ENCODE measurements around the gene BCL11B. TPM values are rescaled to one million over a fixed set of nuclear protein-coding genes. Genes with fewer than 3 reads are reported as not detected.

Gene BCL11B
- total and polyA plus RNA-seq, 2 donors (not counting 1 experiment from before 2014, with no cell fraction given), result under 0.01 TPM; not detected in 1

- no peak overlapping the region for H3K4me2 ChIP-seq (ENCODE audit: extremely low read depth, insufficient read depth, low read length)
- no peak overlapping the region for H3K27ac ChIP-seq (ENCODE audit: insufficient read depth, low read length)
- no peaks in the 10 kb centered on the region for H3K79me2 ChIP-seq (ENCODE audit: control insufficient read depth, insufficient read depth, low read length)
- no peak for TF ChIP-seq EZH2 (IDR thresholded peaks at IDR 0.05; ENCODE audit: low read length, missing control alignments)
- TF ChIP-seq CTCF (conservative IDR thresholded peaks at IDR 0.05 in 1 of 2, IDR thresholded peaks at IDR 0.05 in 1 of 2; ENCODE audit: low read depth in 1 of 2, low read length in 2 of 2), result no peak
- no peak for DNase-seq (ENCODE audit: low read depth in 2 of 2)
- no peaks in the 10 kb centered on the region for H3K4me1 ChIP-seq (ENCODE audit: control insufficient read depth, extremely low read depth, insufficient read depth, low read length)
- no peaks in the 10 kb centered on the region for H3K9me3 ChIP-seq (ENCODE audit: control insufficient read depth, insufficient read depth, low read depth, low read length)
- no peak overlapping the region for H3K4me3 ChIP-seq (replicated peaks in 1 of 4; ENCODE audit: control extremely low read depth in 1 of 4, insufficient read depth in 1 of 4, low read depth in 3 of 4, low read length in 4 of 4)
- H2AFZ ChIP-seq (ENCODE audit: low read length), result no peak overlapping the region
- no peaks in the 10 kb centered on the region for H4K20me1 ChIP-seq (ENCODE audit: control insufficient read depth, extremely low read depth, insufficient read depth, low read length)
- H3K36me3 ChIP-seq (ENCODE audit: control insufficient read depth, insufficient read depth, low read length), result no peaks in the 10 kb centered on the region
- H3K9ac ChIP-seq (ENCODE audit: insufficient read depth, low read length), result no peak overlapping the region
- no peaks in the 10 kb centered on the region for H3K27me3 ChIP-seq (ENCODE audit: control insufficient read depth, insufficient read depth, low read length)
Observed at GRCh38 chr14:99258341-99258861, 13.6 kb downstream of the BCL11B start.

GRCh38 chr14:99257673-99258221, 14.2 kb downstream of the BCL11B start:
- no peak overlapping the region for H3K27ac ChIP-seq (ENCODE audit: insufficient read depth, low read length)

GRCh38 chr14:99257122-99257672, 14.8 kb downstream of the BCL11B start:
- Histone ChIP-seq H3K4me2 (ENCODE audit: extremely low read depth, insufficient read depth, low read length) (no peak overlapping the region), H3K4me3 (replicated peaks in 1 of 4; ENCODE audit: control extremely low read depth in 1 of 4, insufficient read depth in 1 of 4, low read depth in 3 of 4, low read length in 4 of 4) (no peak overlapping the region), H2AFZ (ENCODE audit: low read length) (no peak overlapping the region), H4K20me1 (ENCODE audit: control insufficient read depth, extremely low read depth, insufficient read depth, low read length) (no peaks in the 10 kb centered on the region), H3K9ac (ENCODE audit: insufficient read depth, low read length) (no peak overlapping the region), H3K27ac (ENCODE audit: insufficient read depth, low read length) (no peak overlapping the region), H3K36me3 (ENCODE audit: control insufficient read depth, insufficient read depth, low read length) (no peaks in the 10 kb centered on the region), H3K27me3 (ENCODE audit: control insufficient read depth, insufficient read depth, low read length) (no peaks in the 10 kb centered on the region), H3K9me3 (ENCODE audit: control insufficient read depth, insufficient read depth, low read depth, low read length) (no peaks in the 10 kb centered on the region), H3K4me1 (ENCODE audit: control insufficient read depth, extremely low read depth, insufficient read depth, low read length) (no peaks in the 10 kb centered on the region), H3K79me2 (ENCODE audit: control insufficient read depth, insufficient read depth, low read length) (no peaks in the 10 kb centered on the region)
- no peak for DNase-seq (ENCODE audit: low read depth in 2 of 2)
- no peak for TF ChIP-seq EZH2 (IDR thresholded peaks at IDR 0.05; ENCODE audit: low read length, missing control alignments)
- TF ChIP-seq CTCF (conservative IDR thresholded peaks at IDR 0.05 in 1 of 2, IDR thresholded peaks at IDR 0.05 in 1 of 2; ENCODE audit: low read depth in 1 of 2, low read length in 2 of 2), result no peak

More at GRCh38 chr14:99257673-99258221, 14.2 kb downstream of the BCL11B start:
- DNase-seq (ENCODE audit: low read depth in 2 of 2), result no peak
- Histone ChIP-seq H3K79me2 (ENCODE audit: control insufficient read depth, insufficient read depth, low read length) (no peaks in the 10 kb centered on the region), H3K4me2 (ENCODE audit: extremely low read depth, insufficient read depth, low read length) (no peak overlapping the region), H3K4me3 (replicated peaks in 1 of 4; ENCODE audit: control extremely low read depth in 1 of 4, insufficient read depth in 1 of 4, low read depth in 3 of 4, low read length in 4 of 4) (no peak overlapping the region), H3K27me3 (ENCODE audit: control insufficient read depth, insufficient read depth, low read length) (no peaks in the 10 kb centered on the region), H3K9me3 (ENCODE audit: control insufficient read depth, insufficient read depth, low read depth, low read length) (no peaks in the 10 kb centered on the region), H3K9ac (ENCODE audit: insufficient read depth, low read length) (no peak overlapping the region), H3K36me3 (ENCODE audit: control insufficient read depth, insufficient read depth, low read length) (no peaks in the 10 kb centered on the region), H3K4me1 (ENCODE audit: control insufficient read depth, extremely low read depth, insufficient read depth, low read length) (no peaks in the 10 kb centered on the region), H2AFZ (ENCODE audit: low read length) (no peak overlapping the region), H4K20me1 (ENCODE audit: control insufficient read depth, extremely low read depth, insufficient read depth, low read length) (no peaks in the 10 kb centered on the region)
- TF ChIP-seq CTCF (conservative IDR thresholded peaks at IDR 0.05 in 1 of 2, IDR thresholded peaks at IDR 0.05 in 1 of 2; ENCODE audit: low read depth in 1 of 2, low read length in 2 of 2), result no peak
- no peak for TF ChIP-seq EZH2 (IDR thresholded peaks at IDR 0.05; ENCODE audit: low read length, missing control alignments)
